Tibial nerve (tissue), 4 donors: ENCODE data around the gene UBE2H.

ENCODE experiments used
- CTCF ChIP-seq, 5 experiments: fragments of 200-600 bp in 3 of 5; fragments of 450-650 bp in 2 of 5; sonication (generic) in 3 of 5; IDR thresholded peaks; one replicate each; pipeline ENCODE4 v1.5.1; 2016 to 2019; ENCODE audit warnings: antibody characterized with exemption in 5 of 5, mild to moderate bottlenecking in 3 of 5, moderate library complexity in 2 of 5
- EP300 ChIP-seq, 2 donors: sonication (generic); formaldehyde crosslinking; IDR thresholded peaks; one replicate each; pipeline ENCODE4 v1.6.1; 2017; ENCODE audit warnings: antibody characterized with exemption in 2 of 2, mild to moderate bottlenecking in 1 of 2
- POLR2A ChIP-seq, 2 donors: fragments of 450-650 bp; IDR thresholded peaks; one replicate each; pipeline ENCODE4 v1.6.1; 2017; ENCODE audit warnings: antibody characterized with exemption in 2 of 2, mild to moderate bottlenecking in 2 of 2, moderate library complexity in 2 of 2

GRCh38 chr7:129946282-129946681, 6.5 kb downstream of the UBE2H start:
- no peak for TF ChIP-seq CTCF (IDR thresholded peaks at IDR 0.05)
- no peak for TF ChIP-seq POLR2A (IDR thresholded peaks at IDR 0.05)
- no peak for TF ChIP-seq EP300 (IDR thresholded peaks at IDR 0.05)
